Trophoblast cell (in vitro differentiated cells and primary cell): ENCODE results near the gene NUDT13.

Experiments used
- DNase-seq, 2 donors: peaks; one replicate each; pipeline ENCODE4 v3.0.0-alpha.2; 2016
- H2AFZ ChIP-seq: 2 replicates; pipeline ENCODE4 v1.6.1; 2013; ENCODE audit warnings: low read length, moderate library complexity, mild to moderate bottlenecking; ENCODE audit not compliant: insufficient read depth, poor library complexity
- H2AK5ac ChIP-seq: 2 replicates; pipeline ENCODE4 v1.6.1; 2013; ENCODE audit warnings: mild to moderate bottlenecking, low read length
- H2BK120ac ChIP-seq: 2 replicates; pipeline ENCODE4 v1.6.1; 2013; ENCODE audit warnings: low read length, mild to moderate bottlenecking, moderate library complexity; ENCODE audit not compliant: insufficient read depth, poor library complexity
- H2BK12ac ChIP-seq: 2 replicates; pipeline ENCODE4 v1.6.1; 2013; ENCODE audit warnings: mild to moderate bottlenecking, low read length, moderate library complexity
- H2BK5ac ChIP-seq: 2 replicates; pipeline ENCODE4 v1.6.1; 2013; ENCODE audit warnings: low read length, low read depth, moderate library complexity, mild to moderate bottlenecking; ENCODE audit not compliant: poor library complexity
- H3K14ac ChIP-seq: 2 replicates; pipeline ENCODE4 v1.6.1; 2013; ENCODE audit warnings: mild to moderate bottlenecking, low read length
- H3K18ac ChIP-seq: 2 replicates; pipeline ENCODE4 v1.6.1; 2013; ENCODE audit warnings: mild to moderate bottlenecking, low read length
- H3K23ac ChIP-seq: 2 replicates; pipeline ENCODE4 v1.6.1; 2013; ENCODE audit warnings: low read length
- H3K27ac ChIP-seq: 2 replicates; pipeline ENCODE4 v1.5.1; 2013; ENCODE audit warnings: low read depth, mild to moderate bottlenecking, inconsistent platforms, low read length, moderate library complexity
- H3K27me3 ChIP-seq: 2 replicates; pipeline ENCODE4 v1.6.1; 2013; ENCODE audit warnings: inconsistent platforms, mild to moderate bottlenecking, low read length, moderate library complexity; ENCODE audit not compliant: insufficient read depth
- H3K36me3 ChIP-seq, 2 experiments: 1 replicate in 1 of 2; 2 replicates in 1 of 2; pipeline ENCODE4 v1.6.1; 2013; ENCODE audit warnings: low read length in 2 of 2, mild to moderate bottlenecking in 2 of 2, moderate library complexity in 1 of 2; ENCODE audit not compliant: insufficient read depth in 2 of 2, control insufficient read depth in 1 of 2
- H3K4ac ChIP-seq: 2 replicates; pipeline ENCODE4 v1.6.1; 2013; ENCODE audit warnings: low read depth, mild to moderate bottlenecking, low read length, moderate library complexity
- H3K4me1 ChIP-seq, 2 experiments: 1 replicate in 1 of 2; 2 replicates in 1 of 2; pipeline ENCODE4 v1.6.1; 2013; ENCODE audit warnings: low read length in 2 of 2, mild to moderate bottlenecking in 2 of 2, moderate library complexity in 1 of 2; ENCODE audit not compliant: insufficient read depth in 2 of 2, control insufficient read depth in 1 of 2
- H3K4me2 ChIP-seq: 2 replicates; pipeline ENCODE4 v1.6.1; 2013; ENCODE audit warnings: inconsistent platforms, mild to moderate bottlenecking, low read length, moderate library complexity
- H3K4me3 ChIP-seq: 2 replicates; pipeline ENCODE4 v1.5.1; 2013; ENCODE audit warnings: mild to moderate bottlenecking, low read depth, low read length, inconsistent platforms
- H3K79me1 ChIP-seq: one replicate; pipeline ENCODE4 v1.6.1; 2013; ENCODE audit warnings: low read length
- H3K79me2 ChIP-seq: 2 replicates; pipeline ENCODE4 v1.6.1; 2013; ENCODE audit warnings: low read length, mild to moderate bottlenecking; ENCODE audit not compliant: control insufficient read depth, insufficient read depth, poor library complexity
- H3K9ac ChIP-seq: 2 replicates; pipeline ENCODE4 v1.6.1; 2013; ENCODE audit warnings: mild to moderate bottlenecking, low read length
- H3K9me3 ChIP-seq: 2 replicates; pipeline ENCODE4 v1.6.1; 2013; ENCODE audit warnings: low read depth, mild to moderate bottlenecking, control low read depth, inconsistent platforms, low read length; ENCODE audit not compliant: insufficient read depth
- H4K12ac ChIP-seq: 2 replicates; pipeline ENCODE4 v1.6.1; 2013; ENCODE audit warnings: low read depth, mild to moderate bottlenecking, low read length, moderate library complexity
- H4K8ac ChIP-seq: 2 replicates; pipeline ENCODE4 v1.6.1; 2013; ENCODE audit warnings: low read depth, mild to moderate bottlenecking, low read length, moderate library complexity
- H4K91ac ChIP-seq: one replicate; pipeline ENCODE4 v1.6.1; 2013; ENCODE audit warnings: low read depth, mild to moderate bottlenecking, low read length, moderate library complexity
- WGBS: extraction: QIAGEN DNeasy Blood & Tissue Kit; methylation state at CpG from one replicate; pipeline ENCODE4 v1.1.7; 2013; ENCODE audit warnings: missing lambda C conversion rate; ENCODE audit not compliant: insufficient read length, insufficient coverage; ENCODE audit errors: extremely low coverage; 5-methylcytosine and 5-hydroxymethylcytosine counted together

The NUDT13 gene

GRCh38 chr10:73126343-73126742 is 16.1 kb downstream of the NUDT13 start:
- H2BK120ac ChIP-seq, result no peak overlapping the region
- WGBS, result no CpG with 5 or more reads among the region's 2 CpGs
- peak overlapping the region; percentile 87 for H3K23ac ChIP-seq
- no peak overlapping the region for H2BK12ac ChIP-seq
- no peak overlapping the region for H3K18ac ChIP-seq
- peak overlapping the region; percentile 26 for H3K9ac ChIP-seq
- H4K12ac ChIP-seq, result no peak overlapping the region
- H4K8ac ChIP-seq, result no peak overlapping the region
- no peaks in the 10 kb centered on the region for H3K27me3 ChIP-seq
- no peak overlapping the region for H2AK5ac ChIP-seq
- H2BK5ac ChIP-seq, result no peak overlapping the region
- H3K4me3 ChIP-seq, result no peak overlapping the region
- no peak overlapping the region for H3K14ac ChIP-seq
- H3K79me2 ChIP-seq, result no peaks in the 10 kb centered on the region
- H3K4me2 ChIP-seq, result no peak overlapping the region
- no peaks in the 10 kb centered on the region for H3K4me1 ChIP-seq
- no peak overlapping the region for H2AFZ ChIP-seq
- no peak overlapping the region for H3K4ac ChIP-seq
- no peaks in the 10 kb centered on the region for H3K79me1 ChIP-seq
- H3K36me3 ChIP-seq, result peaks cover 10 to 20% of the 10 kb centered on the region in 2 experiments
- no peak overlapping the region for H4K91ac ChIP-seq
- DNase-seq, result no peak
- no peak overlapping the region for H3K27ac ChIP-seq
- no peaks in the 10 kb centered on the region for H3K9me3 ChIP-seq

GRCh38 chr10:73131301-73131700 is 21.0 kb downstream of the NUDT13 start:
- H3K9me3 ChIP-seq, result no peaks in the 10 kb centered on the region
- H3K79me1 ChIP-seq, result no peaks in the 10 kb centered on the region
- no peak overlapping the region for H3K18ac ChIP-seq
- H4K12ac ChIP-seq, result no peak overlapping the region
- DNase-seq, result no peak
- H3K27me3 ChIP-seq, result no peaks in the 10 kb centered on the region
- no peak overlapping the region for H2AK5ac ChIP-seq
- H3K79me2 ChIP-seq, result no peaks in the 10 kb centered on the region
- H2AFZ ChIP-seq, result no peak overlapping the region
- H2BK120ac ChIP-seq, result no peak overlapping the region
- H2BK5ac ChIP-seq, result no peak overlapping the region
- H4K8ac ChIP-seq, result no peak overlapping the region
- no peak overlapping the region for H3K9ac ChIP-seq
- H3K4me2 ChIP-seq, result no peak overlapping the region
- H3K14ac ChIP-seq, result no peak overlapping the region
- no CpG with 5 or more reads among the region's 2 CpGs for WGBS
- H2BK12ac ChIP-seq, result no peak overlapping the region
- H4K91ac ChIP-seq, result no peak overlapping the region
- peaks cover 17 to 30% of the 10 kb centered on the region in 2 experiments for H3K36me3 ChIP-seq
- no peak overlapping the region for H3K27ac ChIP-seq
- H3K4me3 ChIP-seq, result no peak overlapping the region
- no peak overlapping the region for H3K23ac ChIP-seq
- no peaks in the 10 kb centered on the region for H3K4me1 ChIP-seq
- H3K4ac ChIP-seq, result no peak overlapping the region

DNA sequence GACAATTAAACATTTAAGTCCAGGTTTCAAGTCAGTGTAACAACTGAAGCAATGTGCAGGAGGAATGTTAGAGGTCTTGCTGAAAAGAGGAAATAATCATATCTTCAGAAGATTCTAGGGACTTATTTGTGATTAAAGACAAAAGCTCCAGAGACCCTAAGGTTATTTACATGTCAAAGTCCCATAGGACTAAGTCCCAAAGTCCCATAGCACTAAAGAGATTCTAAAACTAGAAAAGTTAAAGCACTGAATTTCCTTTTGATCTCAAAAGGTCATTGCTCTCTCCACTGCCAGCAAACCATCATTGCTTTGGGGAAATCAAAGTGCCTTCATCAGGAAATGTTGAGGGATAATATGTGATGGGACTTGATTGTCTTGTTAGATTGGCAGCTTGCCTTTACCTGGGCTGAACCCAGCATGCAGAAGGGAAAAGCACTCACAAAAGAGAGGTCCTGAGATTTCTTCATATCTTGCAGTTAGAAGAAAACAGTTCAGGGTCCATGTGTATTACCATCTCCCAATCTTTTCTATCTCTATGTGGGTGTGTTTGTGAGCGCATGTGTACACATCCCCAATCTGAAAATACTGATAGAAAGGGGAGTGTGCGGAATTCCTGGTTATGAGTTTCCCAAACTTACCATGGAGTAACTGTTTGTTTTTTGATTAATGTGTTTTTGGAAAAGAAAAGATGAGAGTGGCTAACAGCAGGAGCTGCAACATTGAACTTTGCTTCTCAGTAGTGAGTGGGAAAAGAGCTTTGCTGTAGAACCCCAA is 21.8 kb downstream of the NUDT13 start:
- Histone ChIP-seq H2BK5ac (no peak overlapping the region), H4K91ac (no peak overlapping the region), H3K9me3 (no peaks in the 10 kb centered on the region), H3K4me1 (no peaks in the 10 kb centered on the region), H3K4ac (no peak overlapping the region), H2BK120ac (no peak overlapping the region), H3K27ac (no peak overlapping the region), H3K79me2 (no peaks in the 10 kb centered on the region), H3K27me3 (no peaks in the 10 kb centered on the region), H4K12ac (no peak overlapping the region), H2BK12ac (no peak overlapping the region), H3K9ac (no peak overlapping the region), H3K4me2 (no peak overlapping the region), H2AFZ (no peak overlapping the region), H3K18ac (no peak overlapping the region), H3K14ac (no peak overlapping the region), H3K79me1 (no peaks in the 10 kb centered on the region), H3K23ac (no peak overlapping the region), H3K36me3 (peaks cover 14 to 27% of the 10 kb centered on the region in 2 experiments), H4K8ac (no peak overlapping the region), H2AK5ac (no peak overlapping the region), H3K4me3 (no peak overlapping the region)
- no CpG with 5 or more reads among the region's 2 CpGs for WGBS
- DNase-seq, result no peak

DNA sequence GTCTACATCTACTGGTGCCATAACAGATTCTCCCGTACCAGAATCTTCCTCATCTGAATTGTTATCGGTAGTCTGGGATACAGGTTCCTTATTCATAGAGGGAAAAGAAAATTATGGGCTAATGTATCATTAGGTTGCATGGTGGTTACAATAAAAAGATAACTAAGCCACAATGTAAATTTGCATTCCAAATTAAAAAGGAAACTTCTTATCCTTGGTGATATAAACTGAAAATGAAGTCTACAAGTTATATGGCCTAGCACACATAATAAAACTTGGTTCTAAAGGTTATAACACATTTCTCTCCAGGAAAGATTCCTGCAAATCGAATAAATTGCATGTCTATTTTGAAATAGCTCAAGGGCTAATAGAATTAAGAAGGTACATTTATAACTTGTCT is 24.5 kb downstream of the NUDT13 start:
- Histone ChIP-seq H3K23ac (no peak overlapping the region), H3K79me2 (no peaks in the 10 kb centered on the region), H4K91ac (no peak overlapping the region), H2BK120ac (no peak overlapping the region), H3K9ac (no peak overlapping the region), H4K12ac (no peak overlapping the region), H3K9me3 (no peaks in the 10 kb centered on the region), H2AK5ac (no peak overlapping the region), H3K14ac (no peak overlapping the region), H3K27ac (no peak overlapping the region), H2BK5ac (no peak overlapping the region), H3K36me3 (peaks cover 10 to 31% of the 10 kb centered on the region in 2 experiments), H3K4ac (no peak overlapping the region), H4K8ac (no peak overlapping the region), H3K4me2 (no peak overlapping the region), H3K4me3 (no peak overlapping the region), H3K27me3 (no peaks in the 10 kb centered on the region), H2AFZ (no peak overlapping the region), H3K79me1 (no peaks in the 10 kb centered on the region), H3K4me1 (no peaks in the 10 kb centered on the region), H2BK12ac (no peak overlapping the region), H3K18ac (no peak overlapping the region)
- WGBS, result no CpG with 5 or more reads among the region's 3 CpGs
- DNase-seq, result no peak
